Measurements from ENCODE around the gene HRH3.

DNA sequence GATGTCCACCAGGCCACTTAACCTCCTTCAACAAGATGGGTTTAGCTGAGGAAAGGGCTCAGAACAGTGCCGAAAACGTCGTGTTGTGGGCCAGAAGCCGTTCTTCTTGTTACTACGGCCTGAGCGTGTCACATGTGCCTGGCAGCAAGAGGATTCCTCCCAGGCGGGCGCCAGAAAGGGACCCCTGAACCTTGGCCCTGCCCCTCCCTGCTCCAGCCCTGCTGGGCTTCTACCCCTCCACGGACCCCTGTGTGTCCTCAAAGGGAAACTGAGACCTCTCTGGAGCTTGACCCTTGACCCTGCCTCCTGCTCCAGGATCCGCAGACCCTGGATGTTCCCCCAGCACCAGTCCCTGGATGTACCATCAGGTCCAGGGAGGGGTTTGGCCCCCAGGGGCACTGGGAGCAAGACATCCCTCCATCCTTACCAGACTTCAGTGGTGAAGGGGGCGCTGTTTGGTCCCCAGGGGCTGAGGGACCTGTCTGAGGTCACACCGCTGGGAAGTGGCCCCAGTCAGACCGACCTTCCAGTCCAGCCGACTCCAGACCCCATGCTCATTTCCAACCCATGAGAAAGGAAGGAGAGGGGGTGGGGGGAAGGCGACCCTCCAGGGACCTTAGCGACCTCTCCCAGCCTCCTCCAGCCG lies 10.1 kb downstream of the HRH3 start:
- no peak for TF ChIP-seq EZH2 (IDR thresholded peaks at IDR 0.05; ENCODE audit: borderline replicate concordance, insufficient read depth, low read depth, low read length, poor library complexity, severe bottlenecking)
- TF ChIP-seq, protein P1, sequence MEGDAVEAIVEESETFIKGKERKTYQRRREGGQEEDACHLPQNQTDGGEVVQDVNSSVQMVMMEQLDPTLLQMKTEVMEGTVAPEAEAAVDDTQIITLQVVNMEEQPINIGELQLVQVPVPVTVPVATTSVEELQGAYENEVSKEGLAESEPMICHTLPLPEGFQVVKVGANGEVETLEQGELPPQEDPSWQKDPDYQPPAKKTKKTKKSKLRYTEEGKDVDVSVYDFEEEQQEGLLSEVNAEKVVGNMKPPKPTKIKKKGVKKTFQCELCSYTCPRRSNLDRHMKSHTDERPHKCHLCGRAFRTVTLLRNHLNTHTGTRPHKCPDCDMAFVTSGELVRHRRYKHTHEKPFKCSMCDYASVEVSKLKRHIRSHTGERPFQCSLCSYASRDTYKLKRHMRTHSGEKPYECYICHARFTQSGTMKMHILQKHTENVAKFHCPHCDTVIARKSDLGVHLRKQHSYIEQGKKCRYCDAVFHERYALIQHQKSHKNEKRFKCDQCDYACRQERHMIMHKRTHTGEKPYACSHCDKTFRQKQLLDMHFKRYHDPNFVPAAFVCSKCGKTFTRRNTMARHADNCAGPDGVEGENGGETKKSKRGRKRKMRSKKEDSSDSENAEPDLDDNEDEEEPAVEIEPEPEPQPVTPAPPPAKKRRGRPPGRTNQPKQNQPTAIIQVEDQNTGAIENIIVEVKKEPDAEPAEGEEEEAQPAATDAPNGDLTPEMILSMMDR (IDR thresholded peaks at IDR 0.05) = no peak

Measured in B cell (primary cell).